Right forelimb (tissue), 1 donor: ENCODE data around the gene TACC3.
"Not testable (repeated sequence)": the region's sequence is repeated elsewhere in the genome, so short reads cannot be mapped to it uniquely, and the experiment has no call there.

ENCODE experiments used
- DNase-seq: peaks from one replicate; pipeline ENCODE4 v3.0.0-alpha.2; 2018

TACC3 gene

GRCh38 chr4:1721003-1721665 lies at the start of gene TACC3, which contains the start of gene TMEM129:
Gene TACC3 (plus strand): TSS chr4:1721521. CDS start chr4:1723422, 1,901 bp downstream.
Gene TMEM129 (minus strand): TSS chr4:1721323. CDS start chr4:1720837, 486 bp downstream.
- peak; percentile 98 for DNase-seq

GRCh38 chr4:1673671-1674070 lies 47.6 kb upstream of the TACC3 start:
- no peak for DNase-seq

GRCh38 chr4:1674682-1675081 lies 46.6 kb upstream of the TACC3 start:
- no peak for DNase-seq

- DNase-seq: no peak
These were observed 46.1 kb upstream of the TACC3 start for GRCh38 chr4:1675136-1675801.

GRCh38 chr4:1675802-1676137 lies 45.6 kb upstream of the TACC3 start:
- DNase-seq: no peak

- DNase-seq: no peak
These were observed 44.5 kb upstream of the TACC3 start for GRCh38 chr4:1676605-1677525.

GRCh38 chr4:1678244-1678643 lies 43.1 kb upstream of the TACC3 start:
- no peak for DNase-seq

GRCh38 chr4:1682860-1683259 lies 38.5 kb upstream of the TACC3 start:
- no peak for DNase-seq

- DNase-seq: no peak
These were observed 38.0 kb upstream of the TACC3 start for GRCh38 chr4:1683261-1683735.

- DNase-seq: peak; percentile 62
These were observed 37.4 kb upstream of the TACC3 start, which contains the start of gene FAM53A for GRCh38 chr4:1683736-1684505. Gene FAM53A (minus strand): TSS chr4:1684313. CDS start chr4:1668741, 15,572 bp downstream.

- DNase-seq: peak; percentile 94
These were observed 36.7 kb upstream of the TACC3 start for GRCh38 chr4:1684506-1685234.

GRCh38 chr4:1685235-1686150 lies 35.8 kb upstream of the TACC3 start:
- no peak for DNase-seq

GRCh38 chr4:1686440-1687036 lies 34.8 kb upstream of the TACC3 start:
- DNase-seq: no peak

GRCh38 chr4:1690698-1691097 lies 30.6 kb upstream of the TACC3 start:
- no peak for DNase-seq

- DNase-seq: no peak
These were observed 29.5 kb upstream of the TACC3 start for GRCh38 chr4:1691737-1692373.

GRCh38 chr4:1693131-1693896 lies 28.0 kb upstream of the TACC3 start:
- peak; percentile 71 for DNase-seq

- peak; percentile 85 for DNase-seq
These were observed 25.4 kb upstream of the TACC3 start for GRCh38 chr4:1695913-1696312.

- not testable (repeated sequence) for DNase-seq
These were observed 19.6 kb upstream of the TACC3 start for GRCh38 chr4:1701671-1702070.

GRCh38 chr4:1703867-1704266 lies 17.5 kb upstream of the TACC3 start:
- no peak for DNase-seq
